GM19438 (cell line): ENCODE results near the gene CAB39L.

ENCODE experiments used
- ATAC-seq: cut with Tn5 transposase; IDR thresholded peaks from one replicate; pipeline ENCODE4 v1.9.1; 2021; ENCODE audit warnings: low read depth; ENCODE audit not compliant: unreplicated experiment

CAB39L gene

GRCh38 chr13:49403996-49404702 lies 39.7 kb downstream of the CAB39L start:
- ATAC-seq, result no peak

DNA sequence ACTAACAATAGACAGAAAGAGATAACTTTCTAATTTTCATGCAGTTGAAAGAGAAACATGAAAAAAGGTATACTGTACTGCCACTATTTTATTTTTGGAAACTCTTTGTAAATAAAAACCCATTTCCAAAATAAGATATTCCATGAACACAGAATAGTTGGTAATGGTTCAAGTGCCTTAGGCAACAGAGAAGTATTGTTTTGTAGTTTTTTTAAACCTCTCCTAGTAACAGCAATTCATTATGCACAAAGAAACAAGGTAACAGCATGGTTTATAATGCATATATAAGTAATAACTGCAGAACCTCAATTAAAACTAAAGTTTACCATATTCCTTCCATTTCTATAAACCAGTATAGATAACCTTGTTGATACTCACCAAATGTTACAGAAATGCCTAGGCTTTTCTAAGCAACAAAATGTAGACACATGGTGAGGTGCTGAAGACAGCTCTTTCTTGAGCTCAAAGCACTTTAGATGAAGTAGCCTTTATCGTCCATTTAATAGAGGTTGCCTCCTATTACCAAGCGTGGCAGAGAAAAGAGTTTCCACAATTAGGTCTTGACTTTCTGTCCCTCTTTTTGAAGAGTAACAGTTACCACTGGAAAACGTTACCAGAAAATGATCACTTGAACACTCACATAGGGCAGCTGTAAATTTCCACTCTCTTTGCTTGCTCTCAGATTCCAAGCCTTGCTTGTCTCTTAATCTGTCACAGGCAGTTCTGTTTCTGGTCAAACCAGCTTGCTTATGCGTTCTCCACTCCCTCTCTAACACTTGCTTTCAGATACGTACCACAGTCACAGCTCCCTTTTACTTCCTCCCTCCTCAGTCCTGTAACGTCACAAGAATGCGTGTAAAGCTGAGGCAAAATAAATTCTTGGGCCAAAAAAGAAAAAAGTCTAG lies 42.9 kb downstream of the CAB39L start:
- ATAC-seq, result no peak

DNA sequence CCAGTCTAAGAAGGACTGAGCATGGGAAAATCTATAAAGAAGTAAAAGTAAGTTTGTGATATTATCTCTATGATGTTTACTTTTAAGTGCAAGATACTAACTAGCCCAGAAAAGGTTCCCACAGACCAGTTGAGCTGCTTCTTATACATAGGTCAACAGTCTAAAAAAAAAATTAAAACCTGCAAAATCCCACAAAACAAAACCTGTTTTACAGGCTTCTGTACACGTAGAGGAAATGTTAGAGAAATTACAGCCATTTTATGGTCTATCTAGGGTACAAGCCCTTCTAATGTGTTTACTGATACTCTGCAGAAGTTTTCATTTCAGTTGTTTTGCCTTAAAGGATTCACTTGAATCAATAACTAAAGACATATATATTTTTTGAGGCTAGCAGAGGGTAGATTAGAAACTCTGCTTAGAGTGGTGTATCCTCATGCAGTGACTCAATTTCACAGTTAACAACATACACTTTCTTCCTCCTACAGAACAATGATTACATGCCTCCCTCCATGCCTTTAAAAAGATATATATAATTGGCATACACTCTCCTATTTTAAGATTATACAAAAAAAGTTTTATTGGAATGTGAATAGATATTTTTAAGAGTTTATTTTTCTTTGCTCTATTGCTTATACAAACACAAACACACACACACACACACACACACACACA lies 43.9 kb downstream of the CAB39L start:
- no peak for ATAC-seq

- ATAC-seq, result no peak
These were observed 47.9 kb downstream of the CAB39L start for GRCh38 chr13:49395878-49396380.

- no peak for ATAC-seq
These were observed 48.4 kb downstream of the CAB39L start for GRCh38 chr13:49395451-49395865.

DNA sequence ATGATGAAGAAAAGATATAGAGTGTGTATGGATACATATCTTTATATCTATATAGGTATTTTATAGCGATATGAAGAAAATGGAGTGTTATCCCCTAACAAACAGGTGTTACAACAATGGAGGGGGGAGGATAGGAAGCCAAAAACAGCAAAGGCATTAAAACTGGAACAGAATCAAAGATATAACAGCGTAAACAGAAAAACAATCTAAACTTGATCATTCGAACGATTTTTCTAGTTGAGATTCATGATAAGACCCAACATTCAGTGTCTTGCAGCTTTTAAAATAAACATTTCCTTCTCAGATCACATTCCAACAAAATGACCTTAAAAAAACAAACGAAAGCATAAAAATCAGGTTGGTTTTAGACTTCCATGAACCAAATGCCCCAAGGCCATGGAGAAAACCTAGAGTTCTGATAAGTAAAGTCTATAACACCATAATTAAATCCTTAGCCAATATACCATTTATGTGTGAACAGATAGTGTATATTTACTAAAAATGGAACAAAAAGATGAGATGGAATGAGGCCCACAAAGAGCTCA lies 55.7 kb downstream of the CAB39L start:
- no peak for ATAC-seq

GRCh38 chr13:49386664-49387063 lies 57.2 kb downstream of the CAB39L start:
- ATAC-seq, result no peak

DNA sequence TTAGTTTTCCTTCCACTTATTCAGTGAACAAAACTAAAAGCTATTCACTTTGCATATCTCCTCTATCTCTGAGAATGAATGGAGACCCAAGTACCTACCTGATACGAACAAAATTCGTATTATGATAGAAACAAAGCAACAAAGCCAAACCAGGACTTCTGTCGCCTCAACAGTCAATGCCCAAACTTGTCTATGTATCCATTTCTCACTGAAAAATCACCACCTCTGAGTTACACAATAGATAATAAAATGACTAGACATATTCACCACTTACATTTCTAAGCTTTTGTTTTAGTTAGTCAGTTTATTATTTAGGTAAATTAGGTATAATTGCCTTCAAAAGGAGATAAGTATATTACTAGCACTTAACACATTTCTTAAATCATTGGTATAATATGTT lies 67.7 kb downstream of the CAB39L start:
- no peak for ATAC-seq

GRCh38 chr13:49374585-49375290 lies 69.1 kb downstream of the CAB39L start:
- ATAC-seq, result no peak

- ATAC-seq, result no peak
These were observed 70.1 kb downstream of the CAB39L start for GRCh38 chr13:49373716-49374115.

DNA sequence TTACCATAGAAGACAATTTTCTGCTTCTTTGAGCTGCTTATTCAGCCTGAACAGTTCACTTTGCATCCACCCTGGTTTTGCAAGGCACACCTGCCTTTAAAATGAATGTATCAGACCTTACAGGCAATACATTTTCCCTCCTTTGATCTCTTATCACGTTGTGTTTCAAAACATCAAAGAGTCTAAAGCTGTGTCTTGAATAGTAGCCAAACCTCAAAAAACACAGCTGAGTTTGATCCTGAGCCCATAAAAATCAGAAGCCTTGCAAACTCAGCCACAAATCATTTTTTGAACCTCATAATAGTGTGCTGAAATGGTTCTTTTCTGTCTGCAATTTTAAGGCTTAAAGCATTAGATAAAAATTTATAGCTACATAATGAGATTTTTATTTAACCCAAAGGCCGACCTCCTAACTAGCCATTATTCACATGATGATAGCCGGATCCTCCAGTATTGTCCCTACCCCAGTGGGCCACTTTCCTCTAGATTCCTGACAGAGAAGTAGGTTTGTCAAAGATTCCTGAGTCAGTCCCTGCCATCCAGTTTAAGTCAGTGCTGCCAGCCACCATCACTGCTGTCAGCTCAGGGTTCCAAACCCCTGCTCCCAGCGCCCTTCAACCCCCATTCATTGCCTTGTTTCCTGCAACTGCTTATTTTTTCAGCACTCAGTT lies 71.8 kb downstream of the CAB39L start:
- ATAC-seq, result no peak

DNA sequence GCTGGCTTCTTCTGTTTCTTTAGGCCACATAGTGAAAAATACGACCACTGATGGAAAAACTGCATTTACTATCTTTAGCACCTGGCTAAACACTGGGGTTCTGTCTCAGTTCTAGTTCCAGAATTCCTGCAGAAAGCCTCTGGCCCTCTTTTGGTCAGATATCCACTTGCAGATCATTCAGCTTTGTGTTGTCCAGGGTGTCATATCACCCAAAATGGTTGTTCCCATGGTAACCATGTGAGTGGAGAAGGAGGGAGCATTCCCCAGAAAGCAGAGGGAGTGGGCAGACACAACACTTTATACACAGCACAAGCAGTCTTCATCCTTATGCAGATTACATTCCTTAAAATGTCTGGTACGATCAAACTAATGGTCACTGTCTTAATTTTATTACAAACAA lies 73.5 kb downstream of the CAB39L start:
- ATAC-seq, result no peak

- no peak for ATAC-seq
These were observed 74.0 kb downstream of the CAB39L start for GRCh38 chr13:49369866-49370265.

DNA sequence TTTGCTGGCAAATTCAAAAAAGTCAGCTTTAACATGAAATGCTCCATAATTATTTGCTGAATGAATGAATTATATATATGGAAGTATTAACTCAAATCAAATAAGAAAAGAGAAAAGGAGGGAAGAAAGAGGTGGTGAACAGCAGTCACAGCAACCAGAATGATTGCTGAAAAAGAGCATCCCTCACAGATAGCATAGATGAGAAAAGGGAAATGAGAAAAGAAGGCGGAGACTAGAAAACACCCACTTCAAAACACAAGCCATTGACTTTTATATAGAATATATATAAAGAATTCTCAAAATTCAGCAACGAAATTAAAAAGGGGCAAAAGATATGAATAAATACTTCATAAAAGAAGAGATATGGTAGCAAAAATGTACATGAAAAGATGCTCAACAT lies 75.2 kb downstream of the CAB39L start:
- ATAC-seq, result no peak

GRCh38 chr13:49367640-49368422 lies 76.0 kb downstream of the CAB39L start:
- no peak for ATAC-seq

GRCh38 chr13:49366841-49367240 lies 77.0 kb downstream of the CAB39L start:
- no peak for ATAC-seq

DNA sequence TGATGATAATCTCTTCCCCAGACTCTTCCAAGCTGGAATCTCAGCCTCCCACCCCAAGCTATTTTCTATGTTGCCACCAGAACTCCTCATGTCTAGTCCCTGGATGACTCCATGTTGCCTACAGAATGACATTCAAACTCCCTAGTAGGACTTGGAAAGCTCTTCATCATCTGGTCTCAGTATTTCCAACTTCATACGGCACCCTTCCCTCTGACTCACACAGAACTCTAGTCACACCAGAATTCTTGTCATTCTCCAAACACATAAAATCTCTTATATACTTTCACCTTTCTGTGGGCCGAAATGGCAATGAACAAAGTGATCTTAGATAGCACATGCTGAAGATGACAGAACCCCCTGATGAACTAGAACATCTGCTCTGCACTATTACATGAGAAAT lies 86.2 kb downstream of the CAB39L start:
- ATAC-seq, result no peak

DNA sequence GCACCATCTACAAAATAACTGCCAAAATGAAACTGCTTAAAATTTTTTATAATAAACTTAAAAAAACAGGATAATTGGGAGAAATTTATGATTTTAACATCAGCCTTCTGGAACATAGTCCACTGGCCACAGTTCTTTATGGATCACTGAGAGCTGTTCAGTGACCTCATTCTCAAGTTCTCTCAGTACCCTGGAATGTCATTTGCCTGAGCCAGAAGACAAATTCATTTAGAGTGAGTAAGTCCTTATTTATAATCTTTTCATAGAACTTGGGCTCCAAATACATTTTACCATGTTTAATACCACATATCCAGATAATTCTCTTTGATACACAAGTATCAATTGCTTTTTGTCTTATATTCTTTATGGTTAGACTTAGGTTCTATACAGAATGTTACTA lies 87.6 kb downstream of the CAB39L start:
- ATAC-seq, result no peak

- ATAC-seq, result no peak
These were observed 89.1 kb downstream of the CAB39L start for GRCh38 chr13:49354719-49355118.
